ENCODE measurements around the gene PRDM10. TPM values are rescaled to one million over a fixed set of nuclear protein-coding genes. Genes with fewer than 3 reads are reported as not detected.
A peak's percentile ranks its signal among the peaks of the same experiment; 100 is the strongest.
"Not testable (repeated sequence)": the region's sequence is repeated elsewhere in the genome, so short reads cannot be mapped to it uniquely, and the experiment has no call there.

The PRDM10 gene
- total RNA-seq, 2 donors from 2014 or later = 11.6 to 12.2 TPM

GRCh38 chr11:129965248-129965647 lies 37.4 kb downstream of the PRDM10 start:
- DNase-seq (no peak), ATAC-seq (no peak)
- peaks cover 2% of the 10 kb centered on the region for H3K36me3 Mint-ChIP-seq (ENCODE audit: low read depth)
- peaks cover 7% of the 10 kb centered on the region for H3K4me1 Mint-ChIP-seq
- H3K27ac Mint-ChIP-seq = no peak overlapping the region
- H3K27me3 Mint-ChIP-seq = no peaks in the 10 kb centered on the region
- H3K9me3 ChIP-seq (ENCODE audit: control insufficient read depth, low read length, poor library complexity, severe bottlenecking) = no peaks in the 10 kb centered on the region
- no peak overlapping the region for H3K4me3 Mint-ChIP-seq

GRCh38 chr11:129960216-129961214 lies 42.1 kb downstream of the PRDM10 start:
- Mint-ChIP-seq H3K36me3 (ENCODE audit: low read depth) (peaks cover 5% of the 10 kb centered on the region), H3K4me1 (peaks cover 3% of the 10 kb centered on the region), H3K27ac (no peak overlapping the region), H3K4me3 (no peak overlapping the region), H3K27me3 (no peaks in the 10 kb centered on the region)
- DNase-seq = no peak
- H3K9me3 ChIP-seq (ENCODE audit: control insufficient read depth, low read length, poor library complexity, severe bottlenecking) = no peaks in the 10 kb centered on the region
- no peak for ATAC-seq

- Mint-ChIP-seq H3K4me3 (no peak overlapping the region), H3K4me1 (peaks cover 3% of the 10 kb centered on the region), H3K27ac (peak overlapping the region; percentile 11), H3K27me3 (no peaks in the 10 kb centered on the region), H3K36me3 (ENCODE audit: low read depth) (peaks cover 5% of the 10 kb centered on the region)
- H3K9me3 ChIP-seq (ENCODE audit: control insufficient read depth, low read length, poor library complexity, severe bottlenecking) = no peaks in the 10 kb centered on the region
- ATAC-seq (no peak), DNase-seq (no peak)
Observed at GRCh38 chr11:129959687-129960086, 42.9 kb downstream of the PRDM10 start.

- H3K36me3 Mint-ChIP-seq (ENCODE audit: low read depth) = peaks cover 3% of the 10 kb centered on the region
Observed at GRCh38 chr11:129955282-129955681, 47.4 kb downstream of the PRDM10 start.

GRCh38 chr11:129954703-129955102 lies 47.9 kb downstream of the PRDM10 start:
- H3K4me3 Mint-ChIP-seq; DNase-seq; H3K9me3 ChIP-seq (ENCODE audit: control insufficient read depth, low read length, poor library complexity, severe bottlenecking); H3K27me3 Mint-ChIP-seq; H3K27ac Mint-ChIP-seq; ATAC-seq; H3K4me1 Mint-ChIP-seq; H3K36me3 Mint-ChIP-seq (ENCODE audit: low read depth): not testable (repeated sequence)

More at GRCh38 chr11:129955282-129955681, 47.4 kb downstream of the PRDM10 start:
- no peak for DNase-seq
- H3K9me3 ChIP-seq (ENCODE audit: control insufficient read depth, low read length, poor library complexity, severe bottlenecking) = no peaks in the 10 kb centered on the region
- Mint-ChIP-seq H3K27me3 (no peaks in the 10 kb centered on the region), H3K27ac (no peak overlapping the region), H3K4me3 (no peak overlapping the region), H3K4me1 (no peaks in the 10 kb centered on the region)
- ATAC-seq = no peak

GRCh38 chr11:129951866-129952262 lies 50.8 kb downstream of the PRDM10 start:
- H3K27me3 Mint-ChIP-seq = no peaks in the 10 kb centered on the region
- H3K36me3 Mint-ChIP-seq (ENCODE audit: low read depth) = peaks cover under 1% of the 10 kb centered on the region
- no peak overlapping the region for H3K27ac Mint-ChIP-seq
- DNase-seq (no peak), ATAC-seq (no peak)
- H3K4me3 Mint-ChIP-seq = no peak overlapping the region
- peaks cover 3% of the 10 kb centered on the region for H3K4me1 Mint-ChIP-seq
- no peaks in the 10 kb centered on the region for H3K9me3 ChIP-seq (ENCODE audit: control insufficient read depth, low read length, poor library complexity, severe bottlenecking)

- DNase-seq = no peak
- H3K4me3 Mint-ChIP-seq = no peak overlapping the region
- no peaks in the 10 kb centered on the region for H3K27me3 Mint-ChIP-seq
- peaks cover 5% of the 10 kb centered on the region for H3K36me3 Mint-ChIP-seq (ENCODE audit: low read depth)
- ATAC-seq = no peak
- H3K9me3 ChIP-seq (ENCODE audit: control insufficient read depth, low read length, poor library complexity, severe bottlenecking) = no peaks in the 10 kb centered on the region
- no peak overlapping the region for H3K27ac Mint-ChIP-seq
- H3K4me1 Mint-ChIP-seq = peaks cover 3% of the 10 kb centered on the region
Observed at GRCh38 chr11:129951201-129951865, 51.3 kb downstream of the PRDM10 start.

- Mint-ChIP-seq H3K4me3 (no peak overlapping the region), H3K36me3 (ENCODE audit: low read depth) (peaks cover 5% of the 10 kb centered on the region), H3K27me3 (no peaks in the 10 kb centered on the region), H3K4me1 (peaks cover 3% of the 10 kb centered on the region), H3K27ac (no peak overlapping the region)
- DNase-seq (no peak), ATAC-seq (no peak)
- H3K9me3 ChIP-seq (ENCODE audit: control insufficient read depth, low read length, poor library complexity, severe bottlenecking) = no peaks in the 10 kb centered on the region
Observed at GRCh38 chr11:129950101-129951091, 52.2 kb downstream of the PRDM10 start.

- Mint-ChIP-seq H3K27me3 (no peaks in the 10 kb centered on the region), H3K4me1 (peaks cover 3% of the 10 kb centered on the region), H3K27ac (no peak overlapping the region), H3K36me3 (ENCODE audit: low read depth) (peaks cover 5% of the 10 kb centered on the region), H3K4me3 (no peak overlapping the region)
- no peaks in the 10 kb centered on the region for H3K9me3 ChIP-seq (ENCODE audit: control insufficient read depth, low read length, poor library complexity, severe bottlenecking)
- ATAC-seq = no peak
- DNase-seq = no peak
Observed at GRCh38 chr11:129948926-129949466, 53.6 kb downstream of the PRDM10 start.

- DNase-seq (no peak), ATAC-seq (no peak)
- Mint-ChIP-seq H3K4me3 (no peak overlapping the region), H3K27ac (peak overlapping the region; percentile 47), H3K4me1 (peaks cover 3% of the 10 kb centered on the region), H3K36me3 (ENCODE audit: low read depth) (peaks cover 6% of the 10 kb centered on the region), H3K27me3 (no peaks in the 10 kb centered on the region)
- H3K9me3 ChIP-seq (ENCODE audit: control insufficient read depth, low read length, poor library complexity, severe bottlenecking) = no peaks in the 10 kb centered on the region
Observed at GRCh38 chr11:129947474-129947873, 55.2 kb downstream of the PRDM10 start.

GRCh38 chr11:129946965-129947364 lies 55.7 kb downstream of the PRDM10 start:
- peaks cover 9% of the 10 kb centered on the region for H3K36me3 Mint-ChIP-seq (ENCODE audit: low read depth)
- no peaks in the 10 kb centered on the region for H3K9me3 ChIP-seq (ENCODE audit: control insufficient read depth, low read length, poor library complexity, severe bottlenecking)
- H3K4me1 Mint-ChIP-seq = peaks cover 3% of the 10 kb centered on the region
- DNase-seq (no peak), ATAC-seq (no peak)
- H3K27me3 Mint-ChIP-seq = no peaks in the 10 kb centered on the region
- H3K4me3 Mint-ChIP-seq = no peak overlapping the region
- peak overlapping the region; percentile 47 for H3K27ac Mint-ChIP-seq

GRCh38 chr11:129946256-129946655 lies 56.4 kb downstream of the PRDM10 start:
- H3K4me1 Mint-ChIP-seq = peaks cover 3% of the 10 kb centered on the region
- DNase-seq (no peak), ATAC-seq (no peak)
- H3K36me3 Mint-ChIP-seq (ENCODE audit: low read depth) = peaks cover 9% of the 10 kb centered on the region
- no peaks in the 10 kb centered on the region for H3K9me3 ChIP-seq (ENCODE audit: control insufficient read depth, low read length, poor library complexity, severe bottlenecking)
- H3K4me3 Mint-ChIP-seq = no peak overlapping the region
- no peaks in the 10 kb centered on the region for H3K27me3 Mint-ChIP-seq
- peak overlapping the region; percentile 65 for H3K27ac Mint-ChIP-seq
